Tibial nerve (tissue), 4 donors: ENCODE results near the gene TC2N.

Experiments
- CTCF ChIP-seq, 5 experiments: fragments of 200-600 bp in 3 of 5; fragments of 450-650 bp in 2 of 5; sonication (generic) in 3 of 5; IDR thresholded peaks; one replicate each; pipeline ENCODE4 v1.5.1; 2016 to 2019; ENCODE audit warnings: antibody characterized with exemption in 5 of 5, mild to moderate bottlenecking in 3 of 5, moderate library complexity in 2 of 5
- EP300 ChIP-seq, 2 donors: sonication (generic); formaldehyde crosslinking; IDR thresholded peaks; one replicate each; pipeline ENCODE4 v1.6.1; 2017; ENCODE audit warnings: antibody characterized with exemption in 2 of 2, mild to moderate bottlenecking in 1 of 2
- POLR2A ChIP-seq, 2 donors: fragments of 450-650 bp; IDR thresholded peaks; one replicate each; pipeline ENCODE4 v1.6.1; 2017; ENCODE audit warnings: antibody characterized with exemption in 2 of 2, mild to moderate bottlenecking in 2 of 2, moderate library complexity in 2 of 2

GRCh38 chr14:91817566-91818325 lies 49.6 kb downstream of the TC2N start:
- TF ChIP-seq POLR2A (IDR thresholded peaks at IDR 0.05) (no peak), CTCF (IDR thresholded peaks at IDR 0.05) (no peak), EP300 (IDR thresholded peaks at IDR 0.05) (no peak)
